ENCODE results near the gene BEND5. TPM values are rescaled to one million over a fixed set of nuclear protein-coding genes. Genes with fewer than 3 reads are reported as not detected.

The BEND5 gene
- total and polyA plus RNA-seq, 10 of the 15 experiments (the other 5 are each of a cell fraction or from before 2014, with no cell fraction given), result 0.26 TPM; not detected in 9

- TF ChIP-seq PBX3 (IDR thresholded peaks at IDR 0.05; ENCODE audit: insufficient replicate concordance, low read depth, low read length), result no peak
Observed at GRCh38 chr1:48808496-48808895, 31.8 kb upstream of the BEND5 start (continued).

DNA sequence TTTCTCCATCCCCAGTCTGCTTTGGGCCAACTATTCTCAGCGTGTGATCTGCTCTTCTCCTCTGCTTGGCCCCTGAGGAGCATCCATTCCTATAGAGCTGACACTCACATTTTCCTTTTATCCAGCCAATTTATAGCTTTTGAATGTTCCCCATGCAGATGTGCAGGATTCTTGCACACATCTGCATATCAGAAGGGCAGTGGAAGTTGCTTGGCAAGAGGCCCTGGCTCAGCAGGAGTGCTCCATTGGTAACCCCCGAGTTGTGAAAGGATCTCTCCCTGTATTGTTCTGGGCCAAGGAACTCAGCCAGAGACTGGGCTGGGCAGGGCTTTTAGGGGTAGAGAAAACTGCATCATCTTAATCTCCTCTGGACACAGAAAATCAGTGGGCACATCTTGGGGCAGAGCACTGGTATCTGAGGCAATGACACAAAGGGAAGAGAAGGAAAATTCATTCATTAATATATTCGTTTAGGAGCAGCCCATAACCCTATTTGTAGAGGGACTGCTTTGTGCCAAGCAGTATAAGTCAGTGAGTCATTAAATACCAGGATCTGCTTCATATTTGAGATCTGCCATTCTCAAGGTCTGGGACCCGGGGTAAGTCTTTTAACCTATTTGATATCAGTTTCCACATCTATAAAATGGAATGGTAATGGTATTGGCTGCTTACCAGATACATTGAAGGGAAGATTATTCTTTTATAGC lies 31.0 kb upstream of the BEND5 start:
- H3K36me3 ChIP-seq (ENCODE audit: control insufficient read depth in 2 of 2, insufficient read depth in 2 of 2, low read length in 1 of 2), result no peaks in the 10 kb centered on the region
- DNase-seq (ENCODE audit: low read depth, low spot score), result no peak
- no peaks in the 10 kb centered on the region; the same call in 2 of the 3 replicates for H3K9me3 ChIP-seq (replicated peaks; ENCODE audit: control insufficient read depth, insufficient read depth, low read length)
- ChIA-PET RAD21 (ENCODE audit: unreplicated experiment) (no interaction called here), SMC1A (ENCODE audit: uncharacterized antibody, unreplicated experiment) (no interaction called here), POLR2A (no interaction called here), CTCF (no interaction called here)
- no peak for ATAC-seq
- H2AFZ ChIP-seq (ENCODE audit: control insufficient read depth, low read depth, low read length), result no peak overlapping the region
- H3K4me2 ChIP-seq (ENCODE audit: control insufficient read depth, insufficient read depth), result no peak overlapping the region
- no peak for FAIRE-seq
- 9% methylated on average over 4 of the region's 4 CpGs for WGBS (ENCODE audit: insufficient coverage, insufficient replicate concordance, low lambda C conversion rate, missing lambda C conversion rate)
- H3K27me3 ChIP-seq (replicated peaks in 1 of 2; ENCODE audit: control insufficient read depth in 2 of 2, insufficient read depth in 2 of 2, low read length in 1 of 2), result no peaks in the 10 kb centered on the region; a peak in 1 of 4 replicates
- in situ Hi-C loops (cut with MboI) (no loop called here), intact Hi-C loops (cut with micrococcal nuclease; ENCODE audit: unreplicated experiment) (no loop called here)
- no peak overlapping the region for H3K4me3 ChIP-seq
- H3K27ac ChIP-seq (ENCODE audit: control insufficient read depth, insufficient read depth), result no peak overlapping the region
- no peaks in the 10 kb centered on the region for H3K4me1 ChIP-seq (ENCODE audit: control insufficient read depth, insufficient read depth, low read length)
- H3K79me2 ChIP-seq (ENCODE audit: control insufficient read depth, insufficient read depth, low read length), result no peaks in the 10 kb centered on the region
- BruUV-seq (replicated peaks), result no TSS peak
- no peaks in the 10 kb centered on the region for H4K20me1 ChIP-seq (ENCODE audit: control insufficient read depth, insufficient read depth)
- no peak overlapping the region for H3K9ac ChIP-seq (ENCODE audit: control insufficient read depth, insufficient read depth, low read length)
- TF ChIP-seq RAD21 (IDR thresholded peaks at IDR 0.05; ENCODE audit: insufficient read depth, low read depth, low read length), result no peak
- TF ChIP-seq RFX5 (IDR thresholded peaks at IDR 0.05; ENCODE audit: low read depth, low read length), result no peak
- TF ChIP-seq SUPT20H (IDR thresholded peaks at IDR 0.05; ENCODE audit: borderline replicate concordance, control insufficient read depth, low read depth, low read length), result no peak
- TF ChIP-seq BRCA1 (IDR thresholded peaks at IDR 0.05; ENCODE audit: low read depth, low read length), result no peak
- TF ChIP-seq NFIC (IDR thresholded peaks at IDR 0.05; ENCODE audit: low read depth, low read length), result no peak
- TF ChIP-seq POLR2AphosphoS2 (IDR thresholded peaks at IDR 0.05; ENCODE audit: low read depth, low read length), result no peak
- TF ChIP-seq MTA2 (IDR thresholded peaks at IDR 0.05; ENCODE audit: low read depth), result no peak
- TF ChIP-seq SMAD5 (IDR thresholded peaks at IDR 0.05; ENCODE audit: low read depth), result no peak
- TF ChIP-seq ZNF592 (IDR thresholded peaks at IDR 0.05), result no peak
- TF ChIP-seq TAF1 (IDR thresholded peaks at IDR 0.05; ENCODE audit: borderline replicate concordance, low read depth, low read length), result no peak
- TF ChIP-seq CBX3 (IDR thresholded peaks at IDR 0.05; ENCODE audit: borderline replicate concordance, low read depth), result no peak
- no peak for TF ChIP-seq RCOR1 (conservative IDR thresholded peaks at IDR 0.05; ENCODE audit: low read depth, low read length)
- no peak for TF ChIP-seq NRF1 (conservative IDR thresholded peaks at IDR 0.05; ENCODE audit: low read depth, low read length)
- no peak for TF ChIP-seq IKZF2 (IDR thresholded peaks at IDR 0.05)
- no peak for TF ChIP-seq MTA3 (IDR thresholded peaks at IDR 0.05; ENCODE audit: borderline replicate concordance, low read length)
- no peak for TF ChIP-seq SP1 (IDR thresholded peaks at IDR 0.05; ENCODE audit: low read depth, low read length)
- TF ChIP-seq SREBF1 (IDR thresholded peaks at IDR 0.05; ENCODE audit: low read length), result no peak
- no peak for TF ChIP-seq MYC (IDR thresholded peaks at IDR 0.05; ENCODE audit: insufficient read depth, insufficient read length, insufficient replicate concordance, low read length, severe bottlenecking)

Data from GM12878 (cell line).